Measurements from ENCODE around the gene INPP5D. TPM values are rescaled to one million over a fixed set of nuclear protein-coding genes. Genes with fewer than 3 reads are reported as not detected.

Gene INPP5D
- total RNA-seq, 1 donor from 2014 or later = 79.2 TPM

DNA sequence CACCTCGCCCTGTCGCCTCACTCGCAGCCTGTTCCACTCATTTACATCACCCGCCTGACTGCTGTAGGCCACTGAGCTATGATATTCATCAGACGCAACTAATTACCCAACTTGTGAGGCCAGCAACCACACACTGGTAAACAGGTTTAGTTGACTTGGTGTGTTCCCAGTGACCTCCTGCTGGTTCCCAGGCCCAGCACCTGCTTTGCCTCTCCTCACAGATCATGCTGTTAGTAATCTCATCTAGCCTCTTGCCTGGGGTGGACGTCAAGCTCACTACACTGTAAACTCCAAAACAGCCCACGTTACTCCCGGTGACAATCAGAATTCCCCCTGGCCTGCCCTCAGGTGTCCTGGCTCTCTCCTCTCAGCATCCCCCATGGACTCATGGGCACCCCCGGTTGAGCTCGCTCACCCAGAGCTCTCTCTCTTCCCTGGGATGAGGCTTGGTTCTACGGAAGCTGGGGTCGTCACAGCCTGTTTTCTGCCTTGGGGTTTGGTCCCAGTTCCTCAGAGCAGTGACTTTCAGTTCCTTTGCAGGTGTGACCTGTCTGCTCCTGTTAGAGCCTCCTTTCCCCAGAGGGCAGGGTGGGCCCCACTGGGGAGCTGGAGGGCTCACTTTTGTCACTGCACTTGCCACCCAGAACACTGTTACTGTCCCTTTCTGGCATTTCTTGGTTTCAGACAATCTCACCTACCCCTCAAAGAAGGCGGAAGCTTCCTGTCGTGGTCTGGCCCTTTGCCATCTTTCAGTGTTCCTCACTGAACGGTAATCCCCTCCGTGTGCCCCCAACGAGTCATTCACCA is 40.3 kb downstream of the INPP5D start:
- peaks cover 34% of the 10 kb centered on the region for H3K36me3 Mint-ChIP-seq (ENCODE audit: low read depth, unreplicated experiment)
- peaks cover 8% of the 10 kb centered on the region for H3K4me1 Mint-ChIP-seq (ENCODE audit: unreplicated experiment)
- peaks cover 8% of the 10 kb centered on the region for H3K27me3 Mint-ChIP-seq (ENCODE audit: unreplicated experiment)
- no peak for DNase-seq (ENCODE audit: low spot score)
- TF ChIP-seq, protein P1, sequence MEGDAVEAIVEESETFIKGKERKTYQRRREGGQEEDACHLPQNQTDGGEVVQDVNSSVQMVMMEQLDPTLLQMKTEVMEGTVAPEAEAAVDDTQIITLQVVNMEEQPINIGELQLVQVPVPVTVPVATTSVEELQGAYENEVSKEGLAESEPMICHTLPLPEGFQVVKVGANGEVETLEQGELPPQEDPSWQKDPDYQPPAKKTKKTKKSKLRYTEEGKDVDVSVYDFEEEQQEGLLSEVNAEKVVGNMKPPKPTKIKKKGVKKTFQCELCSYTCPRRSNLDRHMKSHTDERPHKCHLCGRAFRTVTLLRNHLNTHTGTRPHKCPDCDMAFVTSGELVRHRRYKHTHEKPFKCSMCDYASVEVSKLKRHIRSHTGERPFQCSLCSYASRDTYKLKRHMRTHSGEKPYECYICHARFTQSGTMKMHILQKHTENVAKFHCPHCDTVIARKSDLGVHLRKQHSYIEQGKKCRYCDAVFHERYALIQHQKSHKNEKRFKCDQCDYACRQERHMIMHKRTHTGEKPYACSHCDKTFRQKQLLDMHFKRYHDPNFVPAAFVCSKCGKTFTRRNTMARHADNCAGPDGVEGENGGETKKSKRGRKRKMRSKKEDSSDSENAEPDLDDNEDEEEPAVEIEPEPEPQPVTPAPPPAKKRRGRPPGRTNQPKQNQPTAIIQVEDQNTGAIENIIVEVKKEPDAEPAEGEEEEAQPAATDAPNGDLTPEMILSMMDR (IDR thresholded peaks at IDR 0.05; ENCODE audit: unreplicated experiment) = no peak
- H3K9me3 Mint-ChIP-seq (ENCODE audit: unreplicated experiment) = no peaks in the 10 kb centered on the region
- no peak overlapping the region for H3K27ac Mint-ChIP-seq (ENCODE audit: unreplicated experiment)
- H3K4me3 Mint-ChIP-seq (ENCODE audit: unreplicated experiment) = no peak overlapping the region

DNA sequence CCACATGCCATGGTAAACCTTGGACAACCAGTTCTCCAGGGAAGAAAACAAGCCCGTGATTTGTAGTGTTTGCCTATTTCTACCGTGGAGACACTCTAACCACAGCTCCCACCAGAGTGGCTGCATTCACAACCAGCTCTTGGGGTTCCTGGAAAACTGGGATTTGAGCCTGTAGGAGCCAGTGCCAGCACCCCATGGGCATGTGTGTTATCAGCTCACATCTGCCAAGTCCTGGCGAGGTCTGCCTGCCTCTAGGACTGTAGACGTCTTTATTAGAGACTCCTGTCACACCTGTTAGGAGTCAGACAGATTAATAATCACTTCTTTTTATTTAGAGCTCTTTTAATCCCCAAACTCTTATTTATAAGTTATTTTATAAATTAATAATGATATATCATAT is 41.0 kb downstream of the INPP5D start:
- Mint-ChIP-seq H3K27ac (ENCODE audit: unreplicated experiment) (no peak overlapping the region), H3K4me3 (ENCODE audit: unreplicated experiment) (no peak overlapping the region), H3K36me3 (ENCODE audit: low read depth, unreplicated experiment) (peaks cover 40% of the 10 kb centered on the region), H3K4me1 (ENCODE audit: unreplicated experiment) (peaks cover 8% of the 10 kb centered on the region), H3K27me3 (ENCODE audit: unreplicated experiment) (peaks cover 9% of the 10 kb centered on the region), H3K9me3 (ENCODE audit: unreplicated experiment) (no peaks in the 10 kb centered on the region)
- TF ChIP-seq, protein P1 (IDR thresholded peaks at IDR 0.05; ENCODE audit: unreplicated experiment) = no peak
- DNase-seq (ENCODE audit: low spot score) = no peak

DNA sequence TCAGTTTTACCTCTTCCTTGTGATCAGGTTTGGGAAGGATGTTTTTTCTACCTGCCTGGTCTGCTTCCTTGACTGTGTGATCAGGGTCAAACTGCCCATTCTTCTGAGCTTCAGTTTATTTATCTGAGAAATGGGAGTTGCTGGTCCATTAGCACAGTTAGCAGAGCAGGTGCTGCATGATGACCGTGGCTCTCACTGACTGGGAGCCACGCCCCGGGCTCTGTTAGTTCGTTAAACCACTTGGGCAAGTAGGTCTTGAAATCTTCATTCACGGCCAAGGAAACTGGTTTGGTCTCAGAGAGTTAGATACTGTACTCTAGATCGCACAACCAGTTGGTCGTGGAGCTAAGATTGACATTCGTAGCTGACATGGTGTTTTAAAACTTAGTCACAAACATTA is 41.7 kb downstream of the INPP5D start:
- no peak for DNase-seq (ENCODE audit: low spot score)
- peaks cover 8% of the 10 kb centered on the region for H3K4me1 Mint-ChIP-seq (ENCODE audit: unreplicated experiment)
- H3K9me3 Mint-ChIP-seq (ENCODE audit: unreplicated experiment) = no peaks in the 10 kb centered on the region
- peaks cover 9% of the 10 kb centered on the region for H3K27me3 Mint-ChIP-seq (ENCODE audit: unreplicated experiment)
- TF ChIP-seq, protein P1 (IDR thresholded peaks at IDR 0.05; ENCODE audit: unreplicated experiment) = no peak
- no peak overlapping the region for H3K4me3 Mint-ChIP-seq (ENCODE audit: unreplicated experiment)
- no peak overlapping the region for H3K27ac Mint-ChIP-seq (ENCODE audit: unreplicated experiment)
- H3K36me3 Mint-ChIP-seq (ENCODE audit: low read depth, unreplicated experiment) = peaks cover 40% of the 10 kb centered on the region

DNA sequence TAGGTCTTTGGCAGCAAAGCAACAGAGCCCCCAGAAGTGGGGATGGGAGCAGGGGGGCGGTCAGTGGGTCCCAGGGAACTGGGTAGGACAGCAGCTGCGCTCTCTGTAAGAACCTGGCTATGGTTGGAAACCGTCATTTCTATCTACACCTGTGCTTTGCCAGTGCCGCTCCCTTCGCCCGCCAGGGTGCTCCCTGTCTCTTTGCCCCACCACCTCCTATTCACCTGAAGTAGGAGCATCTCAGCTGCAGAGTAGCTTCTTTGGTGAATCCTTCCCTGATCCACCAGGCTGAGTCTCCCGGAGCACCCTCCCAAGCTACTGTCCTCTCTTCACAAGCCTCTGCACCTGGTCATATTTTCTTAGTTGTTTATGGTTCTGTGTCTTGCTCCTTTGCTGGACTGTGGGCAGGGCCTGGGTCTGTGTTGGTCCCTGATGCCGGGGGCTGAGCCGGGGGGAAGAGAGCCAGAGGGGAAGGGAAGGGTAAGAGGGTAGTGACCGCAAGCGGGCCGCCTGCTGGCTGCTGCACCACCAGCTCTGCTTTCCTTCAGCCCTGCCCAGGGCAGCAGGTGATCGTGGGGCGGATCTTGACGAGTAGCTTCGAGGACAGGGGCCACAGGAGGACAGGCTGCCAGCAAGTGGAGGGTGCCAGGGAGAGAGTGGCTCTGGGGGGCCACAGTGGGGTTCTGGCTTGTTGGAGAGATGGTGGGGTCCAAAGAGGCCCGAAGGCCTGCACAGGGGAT is 45.2 kb downstream of the INPP5D start:
- DNase-seq (ENCODE audit: low spot score) = no peak
- H3K27me3 Mint-ChIP-seq (ENCODE audit: unreplicated experiment) = peaks cover 11% of the 10 kb centered on the region
- H3K9me3 Mint-ChIP-seq (ENCODE audit: unreplicated experiment) = no peaks in the 10 kb centered on the region
- peaks cover 11% of the 10 kb centered on the region for H3K4me1 Mint-ChIP-seq (ENCODE audit: unreplicated experiment)
- H3K4me3 Mint-ChIP-seq (ENCODE audit: unreplicated experiment) = no peak overlapping the region
- H3K27ac Mint-ChIP-seq (ENCODE audit: unreplicated experiment) = no peak overlapping the region
- peaks cover 33% of the 10 kb centered on the region for H3K36me3 Mint-ChIP-seq (ENCODE audit: low read depth, unreplicated experiment)
- TF ChIP-seq, protein P1 (IDR thresholded peaks at IDR 0.05; ENCODE audit: unreplicated experiment) = no peak

DNA sequence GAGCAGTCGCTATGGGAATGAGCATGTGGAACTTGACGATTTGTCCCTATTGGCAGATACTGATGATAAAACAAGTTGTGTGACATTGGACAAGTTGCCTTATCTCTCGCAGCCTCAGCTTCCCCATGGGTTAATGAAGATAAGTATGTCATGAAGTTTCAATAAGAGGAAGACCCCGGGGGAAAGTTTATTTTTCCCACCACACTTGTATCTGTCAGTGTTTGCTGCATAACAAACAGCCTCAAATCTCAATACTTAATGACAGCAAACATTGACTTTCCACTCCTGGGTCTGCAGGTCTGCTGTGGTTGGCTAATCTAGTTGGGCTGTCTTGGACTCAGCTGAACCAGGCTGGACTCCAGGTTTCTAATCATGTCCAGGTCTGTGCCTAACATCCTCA is 45.8 kb downstream of the INPP5D start:
- H3K9me3 Mint-ChIP-seq (ENCODE audit: unreplicated experiment) = no peaks in the 10 kb centered on the region
- DNase-seq (ENCODE audit: low spot score) = no peak
- H3K36me3 Mint-ChIP-seq (ENCODE audit: low read depth, unreplicated experiment) = peaks cover 27% of the 10 kb centered on the region
- H3K4me1 Mint-ChIP-seq (ENCODE audit: unreplicated experiment) = peaks cover 8% of the 10 kb centered on the region
- H3K4me3 Mint-ChIP-seq (ENCODE audit: unreplicated experiment) = no peak overlapping the region
- TF ChIP-seq, protein P1 (IDR thresholded peaks at IDR 0.05; ENCODE audit: unreplicated experiment) = no peak
- H3K27ac Mint-ChIP-seq (ENCODE audit: unreplicated experiment) = no peak overlapping the region
- peaks cover 9% of the 10 kb centered on the region for H3K27me3 Mint-ChIP-seq (ENCODE audit: unreplicated experiment)

Data from endothelial cell (in vitro differentiated cells).